IMR-90 (cell line): ENCODE measurements around the gene BAD. TPM values are rescaled to one million over a fixed set of nuclear protein-coding genes. Genes with fewer than 3 reads are reported as not detected.

Experiments
- ATAC-seq: fragments of 200-7000 bp; cut with Tn5 transposase; 2 replicates; pipeline ENCODE4 v1.9.1; 2020; ENCODE audit warnings: low read depth, mild to moderate bottlenecking, moderate library complexity
- BruUV-seq: library from RNA; stranded (reverse); fragments of 400-500 nt; replicated peaks from 2 replicates; lab custom pipeline; 2021; lab: Mats Ljungman, UMichigan
- CTCF ChIA-PET: fragments of 300-600 bp; formaldehyde crosslinking; extraction: SDS; loops from one replicate; lab custom pipeline; 2021; ENCODE audit warnings: antibody characterized with exemption; lab: Yijun Ruan, JAX
- POLR2A ChIA-PET: fragments of 300-600 bp; sonication (Branson Sonifier 250); formaldehyde crosslinking; loops from one replicate; lab custom pipeline; 2022; ENCODE audit warnings: antibody characterized with exemption; ENCODE audit not compliant: unreplicated experiment; lab: Charles Lee
- DNase-seq: peaks from one replicate; pipeline ENCODE4 v3.0.0; 2013
- H2AFZ ChIP-seq: replicated peaks from 2 replicates; pipeline ENCODE3; 2013; ENCODE audit warnings: low read length, mild to moderate bottlenecking; ENCODE audit not compliant: poor library complexity
- H2AK5ac ChIP-seq: 2 replicates; pipeline ENCODE4 v1.6.1; 2013; ENCODE audit warnings: low read depth, low read length, inconsistent platforms
- H2AK9ac ChIP-seq: replicated peaks from 2 replicates; pipeline ENCODE3; 2013; ENCODE audit warnings: mild to moderate bottlenecking, low read depth, low read length, moderate library complexity; ENCODE audit not compliant: poor library complexity
- H2BK120ac ChIP-seq: 2 replicates; pipeline ENCODE4 v1.6.1; 2013; ENCODE audit warnings: low read depth, low read length, inconsistent platforms
- H2BK15ac ChIP-seq: 3 replicates; pipeline ENCODE4 v1.6.1; 2013; ENCODE audit warnings: low read depth, low read length, inconsistent platforms
- H2BK20ac ChIP-seq: 2 replicates; pipeline ENCODE4 v1.6.1; 2013; ENCODE audit warnings: low read depth, mild to moderate bottlenecking, inconsistent platforms, low read length, moderate library complexity
- H2BK5ac ChIP-seq: 2 replicates; pipeline ENCODE4 v1.6.1; 2013; ENCODE audit warnings: mild to moderate bottlenecking, low read depth, low read length, inconsistent platforms; ENCODE audit not compliant: poor library complexity, severe bottlenecking
- H3K14ac ChIP-seq: replicated peaks from 2 replicates; pipeline ENCODE4 v1.6.1; 2013; ENCODE audit warnings: low read depth, low read length, inconsistent platforms
- H3K18ac ChIP-seq: 2 replicates; pipeline ENCODE4 v1.6.1; 2013; ENCODE audit warnings: low read depth, low read length, control low read depth
- H3K23ac ChIP-seq: 2 replicates; pipeline ENCODE4 v1.6.1; 2013; ENCODE audit warnings: low read depth, low read length, inconsistent platforms
- H3K27ac ChIP-seq: 2 replicates; pipeline ENCODE4 v1.5.1; 2013; ENCODE audit warnings: mild to moderate bottlenecking, control low read depth, low read length; ENCODE audit not compliant: insufficient read depth
- H3K27me3 ChIP-seq: 2 replicates; pipeline ENCODE4 v1.6.1; 2013; ENCODE audit warnings: low read length; ENCODE audit not compliant: control insufficient read depth, insufficient read depth
- H3K36me3 ChIP-seq: 2 replicates; pipeline ENCODE4 v1.6.1; 2013; ENCODE audit warnings: low read length, mixed read lengths; ENCODE audit not compliant: control insufficient read depth, insufficient read depth
- H3K4ac ChIP-seq: 2 replicates; pipeline ENCODE4 v1.6.1; 2013; ENCODE audit warnings: low read depth, low read length, inconsistent platforms
- H3K4me1 ChIP-seq: 2 replicates; pipeline ENCODE4 v1.6.1; 2013; ENCODE audit warnings: low read length, mixed read lengths; ENCODE audit not compliant: control insufficient read depth, insufficient read depth
- H3K4me2 ChIP-seq: 2 replicates; pipeline ENCODE4 v1.6.1; 2013; ENCODE audit warnings: low read depth, mild to moderate bottlenecking, control low read depth, low read length, moderate library complexity
- H3K4me3 ChIP-seq: 2 replicates; pipeline ENCODE4 v1.5.1; 2013; ENCODE audit warnings: low read depth, mild to moderate bottlenecking, control low read depth, low read length, moderate library complexity; ENCODE audit not compliant: insufficient read depth
- H3K56ac ChIP-seq: 2 replicates; pipeline ENCODE4 v1.6.1; 2013; ENCODE audit warnings: low read length, inconsistent platforms; ENCODE audit not compliant: insufficient read depth; ENCODE audit errors: extremely low read depth
- H3K79me1 ChIP-seq, 2 experiments: 2 replicates each; pipeline ENCODE4 v1.6.1; 2013; ENCODE audit warnings: low read length in 2 of 2, inconsistent platforms in 1 of 2, low read depth in 1 of 2
- H3K9ac ChIP-seq: 2 replicates; pipeline ENCODE4 v1.6.1; 2013; ENCODE audit warnings: low read depth, low read length, control low read depth
- H3K9me1 ChIP-seq: 2 replicates; pipeline ENCODE4 v1.6.1; 2013; ENCODE audit warnings: low read length, inconsistent platforms; ENCODE audit not compliant: insufficient read depth
- H3K9me3 ChIP-seq: 2 replicates; pipeline ENCODE4 v1.6.1; 2013; ENCODE audit warnings: low read length; ENCODE audit not compliant: control insufficient read depth, insufficient read depth
- H4K20me1 ChIP-seq: 2 replicates; pipeline ENCODE4 v1.6.1; 2013; ENCODE audit warnings: low read length, inconsistent platforms; ENCODE audit not compliant: insufficient read depth
- H4K5ac ChIP-seq: 2 replicates; pipeline ENCODE4 v1.6.1; 2013; ENCODE audit warnings: mild to moderate bottlenecking, low read depth, low read length, control low read depth
- H4K8ac ChIP-seq, 2 experiments: 2 replicates each; pipeline ENCODE4 v1.6.1; 2013; ENCODE audit warnings: low read depth in 2 of 2, low read length in 2 of 2, control low read depth in 1 of 2, inconsistent platforms in 1 of 2
- H4K91ac ChIP-seq: 2 replicates; pipeline ENCODE4 v1.6.1; 2013; ENCODE audit warnings: low read depth, low read length, inconsistent platforms; ENCODE audit not compliant: insufficient read depth
- WGBS, 2 experiments: methylation state at CpG; one replicate each; pipeline versions ENCODE4 v1.1.5 to v1.1.7; 2013; ENCODE audit warnings: missing lambda C conversion rate in 2 of 2; ENCODE audit not compliant: insufficient read length in 1 of 2; ENCODE audit errors: extremely low coverage in 2 of 2; 5-methylcytosine and 5-hydroxymethylcytosine counted together
- dilution Hi-C: fragments of 300-500 bp; cut with HindIII; formaldehyde crosslinking; loops from one replicate; pipeline ENCODE4 v1.14.3; 2018; ENCODE audit warnings: low sequenced_read_pairs; ENCODE audit not compliant: unreplicated experiment
- in situ Hi-C: fragments of 300-500 bp; cut with MboI; formaldehyde crosslinking; loops from 3 replicates; pipeline ENCODE4 v1.14.3; 2019; ENCODE audit warnings: low sequenced_read_pairs, inconsistent platforms, mixed read lengths
- intact Hi-C: fragments of 100-400 bp; cut with micrococcal nuclease; formaldehyde crosslinking; loops from 2 replicates; pipeline ENCODE4 v1.10.0; 2022
- polyA plus RNA-seq, 3 experiments: library from polyadenylated mRNA; depleted of rRNA; stranded (reverse); fragments of >200 nt; gene quantifications; 2 replicates each; pipeline ENCODE4 v1.2.3, GENCODE V29; 2012; ENCODE audit warnings: low replicate concordance in 1 of 3
- total RNA-seq: library from RNA; depleted of rRNA; stranded (reverse); fragments of >200 nt; gene quantifications from 2 replicates; pipeline ENCODE4 v1.2.3, GENCODE V29; 2012
- TF ChIP-seq, protein P1 (sequence below): fragments of 150-350 bp; IDR thresholded peaks from 2 replicates; pipeline ENCODE4 v1.6.1; 2016; ENCODE audit warnings: low read depth, mild to moderate bottlenecking, low read length, moderate library complexity, borderline replicate concordance

Gene BAD
- total and polyA plus RNA-seq, 2 of the 4 experiments (the other 2 are of a cell fraction), result 30.3 to 68.0 TPM

DNA sequence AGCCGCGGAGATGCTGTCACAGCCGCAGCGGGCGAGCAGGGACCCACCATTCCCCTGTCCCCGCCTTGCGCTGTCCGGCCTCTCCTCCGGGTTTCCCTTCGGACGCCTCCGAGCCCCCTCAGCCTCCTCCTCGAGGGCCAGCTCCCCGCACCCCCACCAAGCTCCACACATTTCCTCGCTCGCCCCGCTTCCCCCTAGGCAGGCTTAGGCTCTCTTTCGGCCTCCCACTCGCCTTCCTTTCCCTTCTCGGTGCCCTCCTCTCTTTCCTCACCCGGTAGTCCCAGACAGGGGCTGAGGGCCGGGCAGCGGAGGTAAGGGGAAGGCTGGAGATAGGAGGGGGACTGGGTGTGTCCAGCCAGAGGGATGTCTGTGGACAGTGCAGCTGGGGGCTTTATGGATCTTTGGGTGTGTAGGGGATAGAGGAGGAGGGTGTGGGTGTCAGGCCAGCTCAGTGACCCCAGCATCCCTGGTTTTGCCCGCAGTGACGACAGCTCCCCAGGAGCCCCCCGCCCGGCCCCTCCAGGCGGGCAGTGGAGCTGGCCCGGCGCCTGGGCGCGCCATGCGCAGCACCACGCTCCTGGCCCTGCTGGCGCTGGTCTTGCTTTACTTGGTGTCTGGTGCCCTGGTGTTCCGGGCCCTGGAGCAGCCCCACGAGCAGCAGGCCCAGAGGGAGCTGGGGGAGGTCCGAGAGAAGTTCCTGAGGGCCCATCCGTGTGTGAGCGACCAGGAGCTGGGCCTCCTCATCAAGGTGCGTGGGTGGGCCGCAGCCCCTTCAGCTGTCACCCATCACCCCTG lies 8.2 kb upstream of the BAD start:
- no peak overlapping the region for H2BK15ac ChIP-seq
- TF ChIP-seq, protein P1, sequence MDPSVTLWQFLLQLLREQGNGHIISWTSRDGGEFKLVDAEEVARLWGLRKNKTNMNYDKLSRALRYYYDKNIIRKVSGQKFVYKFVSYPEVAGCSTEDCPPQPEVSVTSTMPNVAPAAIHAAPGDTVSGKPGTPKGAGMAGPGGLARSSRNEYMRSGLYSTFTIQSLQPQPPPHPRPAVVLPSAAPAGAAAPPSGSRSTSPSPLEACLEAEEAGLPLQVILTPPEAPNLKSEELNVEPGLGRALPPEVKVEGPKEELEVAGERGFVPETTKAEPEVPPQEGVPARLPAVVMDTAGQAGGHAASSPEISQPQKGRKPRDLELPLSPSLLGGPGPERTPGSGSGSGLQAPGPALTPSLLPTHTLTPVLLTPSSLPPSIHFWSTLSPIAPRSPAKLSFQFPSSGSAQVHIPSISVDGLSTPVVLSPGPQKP, result no peak
- H3K56ac ChIP-seq, result no peak overlapping the region
- H3K14ac ChIP-seq, result no peak overlapping the region
- no peak overlapping the region for H3K9ac ChIP-seq
- no peak overlapping the region for H4K5ac ChIP-seq
- H3K27ac ChIP-seq, result no peak overlapping the region
- intact Hi-C loops (no loop called here), in situ Hi-C loops (no loop called here), dilution Hi-C loops (no loop called here)
- H3K9me1 ChIP-seq, result no peaks in the 10 kb centered on the region
- H2AK5ac ChIP-seq, result no peak overlapping the region
- no peak overlapping the region for H3K18ac ChIP-seq
- H3K36me3 ChIP-seq, result no peaks in the 10 kb centered on the region
- peak overlapping the region; percentile 72 for H2AFZ ChIP-seq
- no peak overlapping the region for H3K4ac ChIP-seq
- peak overlapping the region; percentile 24; the same call in 1 of the 2 replicates for H3K4me3 ChIP-seq
- no peak overlapping the region for H2BK120ac ChIP-seq
- ChIA-PET CTCF (interaction anchor here (1.1 kb wide), 1 partner anchor 8 kb away, joined by 5 read pairs; no protein-coding TSS in a partner anchor), POLR2A (no interaction called here)
- peaks cover 5% of the 10 kb centered on the region; the same call in 1 of the 2 replicates for H4K20me1 ChIP-seq
- DNase-seq (no peak), ATAC-seq (peak; percentile 35)
- BruUV-seq, result no TSS peak
- no peak overlapping the region for H2BK20ac ChIP-seq
- no peak overlapping the region for H4K91ac ChIP-seq
- 24% methylated on average over 16 of the region's 42 CpGs; no CpG with 5 or more reads in 1 of the 2 experiments for WGBS, 2 experiments
- H2AK9ac ChIP-seq, result no peak overlapping the region
- H3K79me1 ChIP-seq, result no peaks in the 10 kb centered on the region
- H3K23ac ChIP-seq, result no peak overlapping the region
- no peak overlapping the region for H4K8ac ChIP-seq
- H3K4me2 ChIP-seq, result peak overlapping the region; percentile 18; the same call in 1 of the 2 replicates
- H3K27me3 ChIP-seq, result peaks cover 74% of the 10 kb centered on the region
- peaks cover 4% of the 10 kb centered on the region; the same call in 1 of the 2 replicates for H3K4me1 ChIP-seq
- no peak overlapping the region for H2BK5ac ChIP-seq
- H3K9me3 ChIP-seq, result no peaks in the 10 kb centered on the region
